Measurements from ENCODE around the gene PTPRG. TPM values are rescaled to one million over a fixed set of nuclear protein-coding genes. Genes with fewer than 3 reads are reported as not detected.

Gene PTPRG
- total and polyA plus RNA-seq, 10 of the 15 experiments (the other 5 are each of a cell fraction or from before 2014, with no cell fraction given) = 0.29 to 20.7 (median 1.4) TPM

DNA sequence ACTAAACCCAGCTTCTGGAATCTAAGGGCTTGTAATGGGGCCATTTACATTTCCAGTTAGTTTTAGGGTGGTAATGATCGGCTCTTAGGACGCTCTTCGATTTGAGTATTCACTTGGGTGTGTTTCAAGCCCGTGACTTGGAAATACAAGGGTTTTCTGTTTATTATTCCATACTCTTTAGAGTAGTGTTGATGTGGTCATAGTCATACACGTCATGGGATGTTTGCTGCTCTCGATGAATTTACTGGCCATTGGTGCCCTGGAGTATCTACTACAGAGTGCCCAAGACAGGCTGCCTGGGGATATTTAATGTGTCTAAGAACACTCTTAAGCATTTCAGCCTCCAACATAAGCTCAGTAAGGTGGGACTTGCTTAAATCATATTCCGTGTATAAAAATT lies 64.1 kb downstream of the PTPRG start:
- in situ Hi-C loops (cut with MboI) = no loop called here
- intact Hi-C loops (cut with micrococcal nuclease; ENCODE audit: unreplicated experiment) = no loop called here
- no peak for DNase-seq (ENCODE audit: low read depth, low spot score)
- BruUV-seq (replicated peaks) = no TSS peak
- no peak overlapping the region for H3K4me3 ChIP-seq
- no peak for TF ChIP-seq SUPT20H (IDR thresholded peaks at IDR 0.05; ENCODE audit: borderline replicate concordance, control insufficient read depth, low read depth, low read length)
- no peak for TF ChIP-seq ZBTB4 (CRISPR knock-in tag; IDR thresholded peaks at IDR 0.05)
- no peak for TF ChIP-seq RFX5 (IDR thresholded peaks at IDR 0.05; ENCODE audit: low read depth, low read length)
- no peak for TF ChIP-seq BMI1 (IDR thresholded peaks at IDR 0.05; ENCODE audit: borderline replicate concordance)
- TF ChIP-seq, protein P1, sequence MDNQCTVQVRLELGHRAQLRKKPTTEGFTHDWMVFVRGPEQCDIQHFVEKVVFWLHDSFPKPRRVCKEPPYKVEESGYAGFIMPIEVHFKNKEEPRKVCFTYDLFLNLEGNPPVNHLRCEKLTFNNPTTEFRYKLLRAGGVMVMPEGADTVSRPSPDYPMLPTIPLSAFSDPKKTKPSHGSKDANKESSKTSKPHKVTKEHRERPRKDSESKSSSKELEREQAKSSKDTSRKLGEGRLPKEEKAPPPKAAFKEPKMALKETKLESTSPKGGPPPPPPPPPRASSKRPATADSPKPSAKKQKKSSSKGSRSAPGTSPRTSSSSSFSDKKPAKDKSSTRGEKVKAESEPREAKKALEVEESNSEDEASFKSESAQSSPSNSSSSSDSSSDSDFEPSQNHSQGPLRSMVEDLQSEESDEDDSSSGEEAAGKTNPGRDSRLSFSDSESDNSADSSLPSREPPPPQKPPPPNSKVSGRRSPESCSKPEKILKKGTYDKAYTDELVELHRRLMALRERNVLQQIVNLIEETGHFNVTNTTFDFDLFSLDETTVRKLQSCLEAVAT (IDR thresholded peaks at IDR 0.05) = no peak
- TF ChIP-seq ZBTB40 (IDR thresholded peaks at IDR 0.05; ENCODE audit: borderline replicate concordance) = no peak
- no peak for TF ChIP-seq EZH2 (IDR thresholded peaks at IDR 0.05; ENCODE audit: borderline replicate concordance, control insufficient read depth, low read depth, low read length)
- no peak overlapping the region for H3K9ac ChIP-seq (ENCODE audit: control insufficient read depth, insufficient read depth, low read length)
- no peak overlapping the region for H3K27ac ChIP-seq (ENCODE audit: control insufficient read depth, insufficient read depth)
- ATAC-seq = no peak
- ChIA-PET POLR2A (interaction anchor here (1.0 to 1.3 kb wide), 2 partner anchors 8 to 43 kb away, joined by 3 read pairs; no protein-coding TSS in a partner anchor), SMC1A (ENCODE audit: uncharacterized antibody, unreplicated experiment) (interaction anchor here (1.0 to 1.9 kb wide), 5 partner anchors 10 to 60 kb away, joined by 3 to 8 read pairs (median 4); no protein-coding TSS in a partner anchor), RAD21 (ENCODE audit: unreplicated experiment) (no interaction called here), CTCF (interaction anchor here (0.7 to 1.3 kb wide), 2 partner anchors 10 to 18 kb away, joined by 3 read pairs; no protein-coding TSS in a partner anchor)
- H3K27me3 ChIP-seq (replicated peaks in 1 of 2; ENCODE audit: control insufficient read depth in 2 of 2, insufficient read depth in 2 of 2, low read length in 1 of 2) = 0 out of 4 replicates have a peak, but pooled peaks cover 0 to 1% of the 10 kb centered on the region in 2 experiments
- 47% methylated on average over 7 of the region's 7 CpGs for WGBS (ENCODE audit: insufficient coverage, insufficient replicate concordance, low lambda C conversion rate, missing lambda C conversion rate)
- no peaks in the 10 kb centered on the region for H4K20me1 ChIP-seq (ENCODE audit: control insufficient read depth, insufficient read depth)
- H3K9me3 ChIP-seq (replicated peaks; ENCODE audit: control insufficient read depth, insufficient read depth, low read length) = no peaks in the 10 kb centered on the region
- no peak for FAIRE-seq
- H2AFZ ChIP-seq (ENCODE audit: control insufficient read depth, low read depth, low read length) = no peak overlapping the region
- no peaks in the 10 kb centered on the region for H3K36me3 ChIP-seq (ENCODE audit: control insufficient read depth in 2 of 2, insufficient read depth in 2 of 2, low read length in 1 of 2)
- no peaks in the 10 kb centered on the region for H3K4me1 ChIP-seq (ENCODE audit: control insufficient read depth, insufficient read depth, low read length)
- no peak overlapping the region for H3K4me2 ChIP-seq (ENCODE audit: control insufficient read depth, insufficient read depth)
- H3K79me2 ChIP-seq (ENCODE audit: control insufficient read depth, insufficient read depth, low read length) = no peaks in the 10 kb centered on the region
